Activated T-cell treated with anti-CD3 and anti-CD28 coated beads for 4 hours (primary cell): ENCODE data around the gene TXNDC5.
"Not testable (repeated sequence)": the region's sequence is repeated elsewhere in the genome, so short reads cannot be mapped to it uniquely, and the experiment has no call there.

Experiments
- DNase-seq: peaks from one replicate; pipeline ENCODE4 v3.0.0-alpha.2; 2020

Gene TXNDC5

DNA sequence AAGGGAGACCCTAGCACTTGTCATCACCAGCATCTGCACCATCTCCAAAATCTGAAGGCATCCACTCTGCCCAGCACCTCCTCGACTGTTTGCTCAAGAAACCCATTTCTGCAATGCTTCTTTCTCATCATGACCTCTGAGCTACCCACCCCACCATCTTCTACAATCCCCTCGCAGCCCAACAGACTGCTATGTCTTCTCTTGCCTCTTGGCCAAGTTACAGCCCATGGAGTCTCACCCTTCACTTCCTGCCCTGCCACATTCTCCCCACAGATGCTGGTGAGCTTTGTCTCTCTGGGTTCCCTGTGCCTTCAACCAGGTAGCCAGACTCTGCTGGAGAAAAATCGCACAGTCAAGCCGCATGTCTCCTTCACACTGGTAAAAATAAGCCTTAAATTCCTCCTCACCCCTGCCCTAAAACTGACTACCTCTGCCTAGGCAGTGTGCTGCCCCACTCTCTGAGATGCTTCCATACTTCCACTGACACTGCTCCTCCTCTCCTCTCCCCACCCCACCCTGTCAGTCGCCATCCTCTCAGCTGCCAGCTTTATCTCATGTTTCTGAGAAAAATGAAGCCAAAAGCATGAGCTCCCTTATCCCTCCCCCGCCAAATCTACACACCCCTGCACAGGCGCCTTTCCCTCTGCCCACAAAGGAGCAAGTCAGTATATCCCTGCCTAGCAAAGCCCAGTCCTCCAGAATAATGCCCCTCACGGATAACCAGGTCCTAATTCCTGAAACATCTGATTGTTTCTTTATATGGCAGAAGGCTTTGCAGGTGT is 2.3 kb upstream of the TXNDC5 start:
- no peak for DNase-seq

DNA sequence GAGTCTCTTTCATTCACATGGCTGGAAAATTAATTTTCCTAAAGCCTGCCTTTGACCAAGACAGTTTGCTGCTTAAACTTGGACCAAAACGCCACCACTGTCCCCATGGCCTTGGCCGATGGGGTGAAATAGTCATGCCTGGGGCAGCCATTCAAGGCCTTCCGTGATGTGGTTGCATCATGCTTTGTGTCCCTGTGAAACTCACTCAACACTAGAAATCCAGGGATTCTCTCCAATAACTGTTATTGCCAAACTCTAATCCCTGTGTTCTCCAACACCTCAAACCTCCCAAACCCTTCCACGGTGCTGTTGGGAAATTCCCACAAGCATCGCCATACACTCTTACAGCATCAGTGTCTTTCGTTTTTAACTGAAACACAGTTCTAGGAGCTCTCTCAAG is 1.4 kb upstream of the TXNDC5 start:
- DNase-seq = no peak

DNA sequence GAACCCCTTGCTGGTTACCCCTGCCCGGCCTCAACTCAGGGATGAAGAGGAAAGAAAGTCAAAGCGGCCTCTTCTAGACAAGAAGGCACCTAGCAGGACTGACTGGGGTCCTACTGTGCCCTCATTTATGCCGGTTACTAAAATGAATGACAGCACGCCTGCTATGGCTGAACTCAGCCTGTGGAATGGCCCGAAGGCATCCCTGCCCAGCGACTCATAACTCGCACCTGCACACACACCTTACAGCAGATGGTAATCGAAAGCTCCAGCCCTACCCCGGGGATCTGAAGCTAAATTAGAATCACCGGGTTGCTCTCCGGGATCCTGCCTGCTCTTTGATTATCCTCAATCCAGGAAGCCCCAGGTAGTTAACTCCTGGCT is 747 bp upstream of the TXNDC5 start:
- DNase-seq = no peak

DNA sequence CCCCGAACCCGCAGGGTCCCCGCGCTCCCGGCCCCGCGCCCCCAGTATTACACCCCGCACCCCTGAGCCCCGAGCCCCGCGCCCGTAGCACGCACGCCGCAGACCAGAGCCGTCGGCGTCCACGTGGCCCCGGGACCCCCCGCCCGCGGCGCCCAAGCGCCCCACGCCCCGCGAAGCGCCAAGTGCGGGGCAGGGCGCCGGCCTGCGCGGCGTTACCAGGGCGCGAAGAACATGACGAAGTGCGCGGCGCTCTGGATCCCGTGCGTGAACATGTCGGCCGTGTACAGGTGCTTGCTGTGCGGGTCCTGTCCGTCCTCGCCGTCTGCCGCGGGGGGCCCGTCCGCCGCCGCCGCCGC is 312 bp downstream of the TXNDC5 start:
- DNase-seq = no peak

DNA sequence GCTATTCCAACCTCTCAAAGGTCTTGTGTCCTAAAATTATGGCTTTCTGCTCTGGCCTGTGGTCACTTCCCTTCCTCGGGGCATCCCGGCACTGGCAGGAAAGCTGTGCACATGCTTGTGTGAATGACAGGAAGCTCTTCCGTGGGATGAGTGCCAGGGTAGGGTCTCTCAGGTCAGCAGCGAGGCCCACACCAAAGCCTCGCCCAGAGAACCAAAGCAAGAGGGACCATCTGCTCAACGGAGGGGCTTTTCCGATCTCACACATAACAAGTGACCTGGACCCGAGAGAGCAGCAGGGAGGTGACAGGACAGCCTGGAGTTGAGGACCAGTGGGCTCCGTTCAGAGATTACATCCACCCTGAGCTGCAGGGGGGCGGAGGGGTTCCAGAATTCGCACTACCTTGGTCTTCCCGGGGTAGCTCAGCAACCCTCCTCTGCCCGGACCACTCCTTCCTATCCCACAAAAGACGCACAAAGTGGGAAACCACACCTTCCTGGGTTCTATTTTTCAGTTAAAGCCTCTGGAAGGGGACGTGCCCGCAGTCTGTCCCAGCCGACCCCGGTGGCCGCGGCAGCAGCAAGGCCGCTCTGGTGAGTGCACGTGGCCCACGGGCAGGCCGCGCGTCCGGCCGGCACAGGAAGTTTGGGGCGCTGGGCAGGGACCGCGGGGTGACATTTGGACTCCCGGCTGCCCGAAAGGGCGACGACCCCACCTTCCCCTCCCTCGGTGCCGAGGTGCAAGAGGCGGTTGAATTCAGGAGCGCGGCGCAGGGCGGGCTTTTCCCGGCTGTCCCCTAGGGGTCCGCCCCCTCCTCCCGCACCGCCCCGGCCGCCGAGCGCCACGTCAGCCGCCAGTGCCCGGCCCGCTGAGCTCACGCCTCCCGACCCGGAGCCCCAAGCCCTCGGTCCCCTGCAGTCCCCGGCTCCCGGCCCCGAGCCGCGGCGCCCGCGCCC is 988 bp downstream of the TXNDC5 start:
- DNase-seq = no peak

DNA sequence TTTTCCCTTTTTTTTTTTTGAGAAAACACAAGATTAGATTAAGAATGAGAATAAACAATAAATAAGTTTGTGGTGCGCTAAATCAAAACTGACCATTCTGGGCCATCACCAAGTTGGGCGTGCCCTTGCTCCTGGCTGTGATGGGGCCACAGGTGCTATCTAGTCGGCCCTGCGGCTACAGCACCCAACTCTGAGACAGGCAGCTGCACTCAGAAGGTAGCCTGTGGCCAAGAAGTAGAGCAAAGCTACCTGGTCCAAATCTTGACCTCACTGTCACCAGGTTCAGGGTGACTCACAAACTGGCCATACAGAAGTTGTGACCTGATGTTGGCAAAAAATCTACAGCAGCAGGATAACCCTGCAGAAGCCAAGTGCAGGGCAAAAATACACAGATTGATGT is 3.4 kb downstream of the TXNDC5 start:
- no peak for DNase-seq

DNA sequence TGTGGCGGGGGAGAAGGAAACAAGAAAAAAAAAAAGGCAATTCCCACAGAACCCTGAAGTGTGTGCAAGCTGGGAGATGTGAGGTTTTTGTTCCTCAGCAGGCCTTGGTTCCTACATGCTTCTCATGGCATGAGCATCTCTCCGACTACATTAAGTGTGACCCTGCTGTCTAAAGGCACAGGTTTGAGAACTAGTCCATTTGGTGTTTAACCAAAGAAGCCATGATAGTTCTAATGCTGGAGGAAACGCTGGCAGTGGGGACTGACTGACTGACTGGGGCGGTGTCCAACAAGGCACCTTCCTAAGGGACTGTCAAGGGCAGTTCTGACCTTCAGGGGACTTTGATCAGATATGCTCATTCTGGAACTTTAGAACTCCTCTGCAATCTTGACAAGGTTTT is 3.8 kb downstream of the TXNDC5 start:
- DNase-seq = no peak

DNA sequence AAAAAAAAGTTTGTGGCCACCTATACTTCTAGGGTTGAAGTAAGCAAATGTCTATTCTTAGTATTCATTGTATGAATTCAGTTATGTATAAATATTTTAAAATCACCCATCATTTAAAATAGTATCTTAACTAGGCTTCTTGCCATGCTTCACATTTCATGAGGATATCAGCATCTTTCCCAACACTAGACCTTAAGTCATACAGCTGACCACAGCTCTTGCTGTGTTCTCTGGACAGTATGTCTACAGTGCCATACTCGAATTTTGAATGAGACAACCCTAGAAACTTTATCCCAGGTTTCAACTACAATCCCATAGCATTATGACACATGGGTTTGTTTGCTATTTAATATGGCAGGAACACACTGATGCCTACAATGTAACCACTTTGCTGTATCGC is 5.2 kb downstream of the TXNDC5 start:
- no peak for DNase-seq

DNA sequence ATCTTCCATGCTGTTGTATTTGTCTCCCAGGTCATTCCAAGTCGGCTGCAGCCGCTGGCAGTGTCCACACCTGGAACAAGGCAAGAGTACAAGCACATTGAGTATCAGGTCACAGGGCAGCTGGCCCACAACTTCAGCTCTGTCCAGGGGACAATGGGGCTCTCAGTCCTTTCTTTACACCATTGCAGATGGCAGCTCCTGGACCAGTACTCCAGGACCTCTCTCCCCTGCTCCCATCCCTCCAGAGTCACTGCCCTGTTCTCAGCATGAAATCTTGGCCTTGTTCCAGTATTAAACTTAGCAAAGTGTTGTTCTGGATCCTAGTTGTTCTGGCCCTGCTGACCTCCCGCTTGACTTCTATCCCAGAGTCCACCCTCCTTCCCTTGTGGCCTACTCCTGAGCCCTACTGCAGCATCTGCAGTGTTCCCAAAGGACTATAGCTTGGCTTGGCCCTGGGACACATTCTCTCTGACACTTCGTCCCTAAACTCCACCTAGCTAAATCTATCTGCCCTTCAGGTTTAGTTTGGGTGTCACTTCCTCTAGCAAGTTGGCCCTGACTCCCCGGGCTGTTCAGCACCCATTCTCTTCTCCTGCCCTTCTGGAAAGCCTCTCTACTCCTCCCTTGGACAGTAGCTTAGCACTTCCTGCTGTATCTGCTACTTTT is 5.8 kb downstream of the TXNDC5 start:
- no peak for DNase-seq

DNA sequence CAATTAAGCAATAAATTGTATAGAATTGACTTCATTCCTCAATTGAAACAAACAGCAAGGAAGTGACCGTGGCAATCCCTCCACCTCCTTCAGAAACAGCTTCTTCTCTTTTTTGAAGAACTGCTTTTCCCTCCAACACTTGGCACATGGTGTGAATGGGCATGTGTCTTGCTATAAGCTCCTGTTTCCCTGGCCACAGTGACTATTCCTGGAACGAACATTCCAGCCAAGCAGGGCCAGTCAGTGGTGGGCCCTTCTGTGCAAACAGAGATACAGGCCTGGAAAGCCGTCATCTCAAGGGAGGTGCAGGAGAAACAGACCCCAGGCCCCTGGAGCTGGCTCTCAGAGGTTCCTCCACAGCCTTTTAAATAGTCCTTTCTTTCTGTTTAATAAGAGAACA is 6.9 kb downstream of the TXNDC5 start:
- no peak for DNase-seq

DNA sequence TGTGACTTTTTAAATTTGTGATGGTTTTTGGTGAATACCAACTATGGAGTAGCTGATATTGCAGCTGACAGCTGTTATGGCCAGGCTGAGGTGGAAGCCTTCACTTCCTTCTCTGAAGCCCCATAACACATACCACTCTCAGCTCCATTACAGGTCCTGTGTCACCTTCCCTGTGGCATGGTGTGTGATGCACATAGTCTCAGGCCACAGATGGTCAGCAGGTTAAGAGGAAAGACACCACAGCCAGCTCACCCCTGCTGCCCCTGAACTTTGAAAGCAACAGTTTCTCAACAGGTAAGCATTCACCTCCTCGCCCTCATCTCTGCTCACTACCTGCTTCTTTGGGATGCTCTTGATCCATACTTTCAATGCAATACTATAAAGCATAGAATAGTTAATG is 7.7 kb downstream of the TXNDC5 start:
- DNase-seq = no peak

DNA sequence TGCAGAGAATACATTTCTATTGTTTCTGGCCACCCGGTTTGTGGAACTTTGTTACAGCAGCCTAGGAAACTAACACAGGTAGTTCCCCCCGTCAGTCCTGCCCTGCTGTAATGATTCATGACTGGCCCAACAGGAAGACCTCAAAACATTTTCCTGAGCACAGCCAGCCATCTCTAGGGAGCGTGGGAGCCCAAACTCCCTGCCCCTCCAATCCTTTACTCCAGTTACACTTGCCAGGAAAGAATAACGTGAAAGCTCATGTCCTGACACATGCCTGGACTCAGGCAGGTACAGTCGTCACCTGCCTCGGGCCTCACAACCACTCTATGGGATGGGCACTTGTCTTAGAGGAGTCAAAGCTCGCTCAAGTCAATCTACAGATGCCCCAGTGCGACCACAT is 8.4 kb downstream of the TXNDC5 start:
- DNase-seq = no peak

DNA sequence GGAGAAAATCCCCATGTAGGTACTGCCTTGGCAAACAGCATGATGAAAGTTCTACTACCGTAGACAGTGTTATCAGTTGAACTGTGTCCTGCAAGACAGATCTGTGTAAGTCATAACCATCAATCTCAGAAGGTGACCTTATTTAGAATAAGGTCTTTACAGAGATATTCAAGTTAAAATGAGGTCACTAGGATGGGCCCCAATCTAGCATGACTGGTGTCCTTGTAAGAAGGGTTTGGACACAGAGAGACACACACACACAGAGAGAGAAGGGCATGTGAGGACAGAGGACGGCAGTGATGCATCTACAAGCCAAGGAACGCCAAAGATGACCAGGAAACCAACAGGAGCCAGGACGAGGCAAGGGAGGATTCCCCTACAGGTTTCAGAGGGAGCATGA is 8.8 kb downstream of the TXNDC5 start:
- DNase-seq = no peak

DNA sequence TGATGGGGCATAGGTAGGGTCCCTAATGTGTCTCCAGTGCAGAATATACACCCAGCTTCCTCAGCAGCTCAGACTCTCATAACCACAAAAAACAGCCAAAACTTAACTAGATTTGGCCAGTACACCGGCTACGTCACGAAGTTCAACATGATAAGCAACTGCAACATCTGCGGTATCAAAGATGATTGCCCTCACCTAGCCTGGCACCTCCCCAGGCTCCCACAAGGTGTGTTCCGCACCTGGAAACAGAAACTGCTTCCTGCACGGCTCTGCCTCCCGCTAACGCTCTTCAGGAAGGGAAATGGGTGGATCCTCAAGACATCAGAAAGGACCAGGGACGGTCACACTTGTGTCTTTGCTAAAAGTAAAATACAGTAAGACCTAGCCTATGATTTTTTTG is 9.5 kb downstream of the TXNDC5 start:
- DNase-seq = no peak

DNA sequence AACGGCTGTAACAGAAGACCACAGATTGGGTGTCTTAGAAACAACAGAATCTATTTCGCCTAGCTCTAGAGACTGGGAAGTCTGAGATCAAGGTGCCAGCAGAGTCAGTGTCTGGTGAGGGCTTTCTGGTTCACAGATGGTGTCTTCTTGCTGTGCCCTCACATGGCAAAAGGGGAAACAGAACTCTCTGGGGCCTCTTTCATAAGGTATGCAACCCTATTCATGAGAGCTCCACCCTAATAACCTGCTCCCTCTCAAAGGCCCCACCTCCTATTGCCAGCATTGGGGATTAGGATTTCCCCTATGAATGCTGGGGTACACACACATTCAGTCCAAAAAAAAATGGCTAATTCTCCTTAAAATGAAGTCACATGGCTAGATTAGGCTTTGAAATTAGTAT is 10.0 kb downstream of the TXNDC5 start:
- no peak for DNase-seq

DNA sequence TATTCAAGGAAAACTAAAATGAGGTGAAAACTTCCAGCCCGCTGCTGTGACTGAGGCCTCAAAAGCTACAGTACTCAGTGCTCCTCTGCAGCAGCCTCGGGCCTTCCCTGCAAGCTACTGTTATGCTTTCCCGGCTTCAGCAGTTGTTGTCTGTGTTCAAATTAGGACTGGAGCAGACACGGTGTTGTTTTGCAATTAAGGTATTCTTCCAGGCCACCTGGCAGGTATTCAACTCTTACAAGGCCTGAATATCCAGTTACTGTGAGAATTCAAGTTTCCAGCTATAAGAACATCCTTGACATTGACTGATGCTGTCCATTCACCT is 10.7 kb downstream of the TXNDC5 start:
- no peak for DNase-seq

DNA sequence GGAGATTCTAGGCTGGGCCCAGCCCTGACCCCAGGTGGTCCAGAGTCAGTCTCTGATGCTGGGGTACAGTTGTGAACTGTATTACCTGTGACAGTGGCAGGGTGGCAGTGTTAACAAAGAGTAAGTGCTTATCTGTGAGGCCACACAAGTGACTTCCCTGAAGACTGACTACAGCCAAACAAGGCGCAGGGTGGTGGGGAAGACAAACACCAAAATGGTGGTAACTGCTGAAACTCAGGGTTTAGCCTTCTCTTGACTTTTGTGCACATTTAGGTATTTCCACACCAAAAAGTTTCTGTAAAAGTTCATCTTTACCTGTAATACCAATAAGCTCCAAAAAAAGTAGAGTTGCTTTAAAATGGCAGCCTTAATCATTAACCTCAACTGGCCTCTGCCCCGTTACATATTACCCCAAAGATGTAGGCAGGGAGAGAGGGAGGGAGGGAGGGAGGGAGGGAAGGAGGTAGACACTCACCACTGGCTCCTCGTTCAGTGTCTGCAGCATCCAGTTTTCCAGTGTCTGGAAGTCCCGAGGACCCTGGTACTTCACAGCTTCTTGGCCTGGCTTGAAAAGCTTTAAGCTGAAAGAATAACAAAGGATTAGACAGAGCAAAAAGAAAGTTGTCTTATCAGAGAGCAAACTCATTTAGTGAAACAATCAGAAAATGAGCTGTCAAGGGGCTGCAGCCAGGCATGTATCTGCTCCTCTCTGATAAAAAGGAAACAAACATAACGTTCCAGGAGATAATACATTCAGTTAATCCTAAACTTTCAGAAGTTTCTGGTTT is 11.3 kb downstream of the TXNDC5 start:
- no peak for DNase-seq

DNA sequence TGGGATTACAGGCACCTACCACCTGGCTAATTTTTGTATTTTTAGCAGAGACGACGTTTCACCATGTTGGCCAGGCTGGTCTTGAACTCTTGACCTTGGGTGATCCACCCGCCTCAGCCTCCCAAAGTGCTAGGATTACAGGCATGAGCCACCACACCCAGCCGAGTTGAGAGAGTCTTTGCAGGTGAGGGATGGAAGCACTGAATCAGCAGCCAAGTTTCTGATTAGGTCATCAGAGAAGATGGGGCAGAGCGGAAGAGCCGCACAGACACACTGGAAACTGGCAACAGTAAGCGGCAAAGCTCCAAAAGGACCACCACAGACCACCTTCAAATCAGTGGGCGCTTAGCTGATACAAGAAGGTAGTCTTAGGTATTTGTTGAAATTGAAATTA is 12.4 kb downstream of the TXNDC5 start:
- not testable (repeated sequence) for DNase-seq

DNA sequence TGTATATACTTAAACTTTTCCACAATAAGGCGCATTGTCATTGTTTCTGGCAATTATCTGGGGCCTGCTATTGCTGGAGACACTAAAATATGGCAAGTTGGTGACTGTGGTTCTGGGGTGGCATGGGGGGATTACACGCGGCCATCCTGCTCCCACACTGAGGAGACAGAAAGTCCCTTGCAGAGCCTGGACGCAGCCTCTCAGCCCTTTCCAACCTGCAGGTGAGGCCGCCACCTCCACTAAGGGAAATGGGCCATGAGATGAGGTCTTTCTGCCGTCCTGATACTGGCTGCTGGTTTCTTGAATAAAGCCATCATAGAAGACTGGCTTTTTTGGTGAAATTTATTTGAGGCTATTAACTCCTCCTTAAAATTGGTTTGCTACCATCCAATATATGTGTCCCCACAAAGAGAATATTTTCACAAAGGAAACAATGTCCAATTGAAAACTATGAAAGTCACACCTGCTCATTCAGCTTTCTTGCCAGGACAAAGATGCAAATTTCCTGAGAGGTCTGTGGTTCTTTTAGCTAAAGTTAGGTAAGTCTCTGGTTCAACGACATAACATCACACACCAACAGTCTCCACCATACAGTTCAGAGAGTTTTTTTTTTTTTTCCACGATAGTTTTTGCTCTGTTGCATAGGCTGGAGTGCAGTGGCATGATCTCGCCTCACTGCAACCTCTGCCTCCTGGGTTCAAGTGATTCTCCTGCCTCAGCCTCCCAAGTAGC is 13.0 kb downstream of the TXNDC5 start:
- no peak for DNase-seq

DNA sequence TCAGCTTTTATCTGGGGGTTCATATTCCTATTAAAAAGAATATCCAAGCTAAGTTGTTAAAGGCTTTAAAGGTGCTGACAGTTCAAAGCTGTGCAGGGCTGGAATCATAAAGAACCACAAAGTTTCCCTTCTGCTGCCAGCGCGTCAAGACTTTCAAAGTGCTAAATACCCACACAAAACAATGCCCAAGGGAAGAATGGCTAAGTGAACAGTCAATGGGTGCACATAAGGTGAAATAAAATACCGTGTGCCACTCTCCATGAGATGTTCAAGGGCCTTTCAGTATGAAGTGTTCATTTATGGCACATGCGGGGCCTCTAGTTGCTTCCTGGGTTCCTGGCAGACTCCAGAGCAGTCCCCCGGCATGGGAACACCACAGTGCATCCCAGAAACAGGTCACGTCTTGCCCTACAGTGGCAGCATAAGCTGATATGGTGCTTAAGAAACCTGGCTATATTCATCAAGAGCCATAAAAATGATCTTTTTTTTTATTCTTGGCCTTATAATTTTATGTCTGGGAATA is 14.1 kb downstream of the TXNDC5 start:
- no peak for DNase-seq

DNA sequence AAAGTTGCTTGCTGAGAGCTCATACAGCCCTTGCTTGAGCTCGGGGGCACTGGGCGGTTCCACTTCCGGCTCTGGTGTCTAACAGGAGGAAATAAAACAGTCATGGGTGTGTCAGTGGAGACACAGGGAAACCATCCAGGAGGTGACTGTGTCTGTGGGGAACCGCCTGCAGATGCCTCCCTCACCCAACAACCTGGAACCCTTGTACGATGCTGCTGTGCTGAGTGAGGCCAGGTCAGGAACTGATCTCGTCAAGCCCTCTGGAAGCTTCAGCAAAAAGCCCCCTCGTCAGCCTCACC is 15.5 kb downstream of the TXNDC5 start:
- DNase-seq = no peak
